HUES64 (cell line): ENCODE measurements around the gene VWA3A.
"Not testable (repeated sequence)": the region's sequence is repeated elsewhere in the genome, so short reads cannot be mapped to it uniquely, and the experiment has no call there.

Experiments
- H3K27ac ChIP-seq: 2 replicates; pipeline ENCODE4 v1.7.0; 2013; ENCODE audit warnings: low read depth, low read length, inconsistent platforms
- H3K27me3 ChIP-seq: 2 replicates; pipeline ENCODE4 v1.6.1; 2013; ENCODE audit warnings: mild to moderate bottlenecking, low read length; ENCODE audit not compliant: insufficient read depth
- H3K36me3 ChIP-seq: 2 replicates; pipeline ENCODE4 v1.6.1; 2013; ENCODE audit warnings: mild to moderate bottlenecking, low read length; ENCODE audit not compliant: insufficient read depth
- H3K4me1 ChIP-seq: 2 replicates; pipeline ENCODE4 v1.6.1; 2013; ENCODE audit warnings: mild to moderate bottlenecking, low read length, moderate library complexity; ENCODE audit not compliant: insufficient read depth
- H3K4me3 ChIP-seq: 2 replicates; pipeline ENCODE4 v1.5.1; 2013; ENCODE audit warnings: mild to moderate bottlenecking, low read length, moderate library complexity
- H3K9ac ChIP-seq: 2 replicates; pipeline ENCODE4 v1.6.1; 2013; ENCODE audit warnings: mild to moderate bottlenecking, low read depth, low read length
- H3K9me3 ChIP-seq: 2 replicates; pipeline ENCODE4 v1.6.1; 2013; ENCODE audit warnings: low read depth, low read length; ENCODE audit not compliant: insufficient read depth
- WGBS: fragments of 150-250, 120-280 bp; methylation state at CpG from one replicate; pipeline ENCODE4 v1.1.7; 2013; ENCODE audit warnings: missing lambda C conversion rate; 5-methylcytosine and 5-hydroxymethylcytosine counted together

The VWA3A gene

GRCh38 chr16:22120440-22120839, 28.1 kb downstream of the VWA3A start:
- 90% methylated on average over 3 of the region's 3 CpGs for WGBS
- Histone ChIP-seq H3K9ac (no peak overlapping the region), H3K4me1 (no peaks in the 10 kb centered on the region), H3K27me3 (no peaks in the 10 kb centered on the region), H3K4me3 (no peak overlapping the region), H3K9me3 (no peaks in the 10 kb centered on the region), H3K27ac (no peak overlapping the region), H3K36me3 (no peaks in the 10 kb centered on the region)

- H3K9me3 ChIP-seq: no peaks in the 10 kb centered on the region
- H3K27me3 ChIP-seq: no peaks in the 10 kb centered on the region
- H3K36me3 ChIP-seq: no peaks in the 10 kb centered on the region
- no peak overlapping the region for H3K27ac ChIP-seq
- H3K4me3 ChIP-seq: no peak overlapping the region
- H3K4me1 ChIP-seq: no peaks in the 10 kb centered on the region
- no peak overlapping the region for H3K9ac ChIP-seq
These were observed 29.9 kb downstream of the VWA3A start for GRCh38 chr16:22122239-22122638.

DNA sequence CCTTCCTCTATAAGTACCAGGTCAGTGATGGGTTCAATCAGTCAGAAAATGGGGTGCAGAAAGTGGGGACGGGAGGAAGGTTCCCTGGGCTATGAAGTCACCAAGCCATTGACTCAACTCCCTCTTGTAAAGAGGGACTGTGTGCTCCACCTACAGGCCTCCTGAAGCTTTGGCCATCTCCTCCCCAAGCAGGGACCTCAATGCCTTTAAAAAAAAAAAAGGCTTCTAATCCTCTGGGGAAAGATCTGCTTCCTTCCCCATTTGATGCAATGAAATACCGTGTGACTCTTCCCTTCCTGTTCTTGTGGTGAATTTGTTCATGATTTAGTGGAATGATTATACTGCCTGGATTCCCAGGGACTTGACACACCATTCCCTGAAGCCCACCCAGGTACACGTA, 30.8 kb downstream of the VWA3A start:
- Histone ChIP-seq H3K9me3 (no peaks in the 10 kb centered on the region), H3K4me3 (no peak overlapping the region), H3K4me1 (no peaks in the 10 kb centered on the region), H3K27ac (no peak overlapping the region), H3K27me3 (no peaks in the 10 kb centered on the region), H3K36me3 (no peaks in the 10 kb centered on the region), H3K9ac (no peak overlapping the region)
- WGBS: 77% methylated on average over 2 of the region's 3 CpGs

- no peak overlapping the region for H3K4me3 ChIP-seq
- H3K27ac ChIP-seq: no peak overlapping the region
- no peaks in the 10 kb centered on the region for H3K36me3 ChIP-seq
- H3K9me3 ChIP-seq: no peaks in the 10 kb centered on the region
- no peaks in the 10 kb centered on the region for H3K27me3 ChIP-seq
- WGBS: 90% methylated on average over 7 of the region's 7 CpGs
- no peak overlapping the region for H3K9ac ChIP-seq
- H3K4me1 ChIP-seq: no peaks in the 10 kb centered on the region
These were observed 31.6 kb downstream of the VWA3A start for GRCh38 chr16:22123759-22124490.

DNA sequence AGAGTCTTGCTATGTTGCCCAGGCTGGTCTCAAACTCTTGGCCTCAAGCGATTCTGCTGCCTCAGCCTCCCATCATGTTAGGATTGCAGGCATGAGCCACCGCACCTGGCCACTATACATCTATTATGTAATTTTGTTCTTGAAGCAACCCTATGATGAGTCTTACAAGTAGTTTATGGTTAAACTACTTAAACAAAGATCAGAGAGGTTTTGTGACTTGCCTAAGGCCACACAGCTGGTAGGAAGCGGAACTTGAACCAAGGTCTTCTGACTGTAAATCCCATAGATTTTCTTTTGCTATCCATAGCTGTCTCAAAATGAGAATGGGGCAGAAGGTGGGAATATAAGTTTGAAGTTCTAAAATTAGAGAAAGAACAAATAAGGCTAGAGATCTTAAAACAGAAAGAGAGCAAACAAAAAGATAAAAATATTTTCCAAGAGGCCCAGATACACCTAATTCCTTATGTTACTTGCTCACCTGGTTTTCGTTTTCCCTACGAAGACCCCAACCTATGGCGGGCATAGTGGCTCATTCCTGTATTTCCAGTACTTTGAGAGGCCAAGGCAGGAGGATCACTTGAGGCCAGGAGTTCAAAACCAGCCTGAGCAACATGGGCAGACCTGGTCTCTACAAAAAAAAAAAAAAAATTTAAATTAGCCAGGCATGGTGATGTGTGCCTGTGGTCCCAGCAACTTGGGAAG, 32.4 kb downstream of the VWA3A start:
- Histone ChIP-seq H3K4me3 (no peak overlapping the region), H3K36me3 (no peaks in the 10 kb centered on the region), H3K27ac (no peak overlapping the region), H3K9me3 (no peaks in the 10 kb centered on the region), H3K4me1 (no peaks in the 10 kb centered on the region), H3K9ac (no peak overlapping the region), H3K27me3 (no peaks in the 10 kb centered on the region)
- WGBS: 93% methylated on average over 5 of the region's 6 CpGs

DNA sequence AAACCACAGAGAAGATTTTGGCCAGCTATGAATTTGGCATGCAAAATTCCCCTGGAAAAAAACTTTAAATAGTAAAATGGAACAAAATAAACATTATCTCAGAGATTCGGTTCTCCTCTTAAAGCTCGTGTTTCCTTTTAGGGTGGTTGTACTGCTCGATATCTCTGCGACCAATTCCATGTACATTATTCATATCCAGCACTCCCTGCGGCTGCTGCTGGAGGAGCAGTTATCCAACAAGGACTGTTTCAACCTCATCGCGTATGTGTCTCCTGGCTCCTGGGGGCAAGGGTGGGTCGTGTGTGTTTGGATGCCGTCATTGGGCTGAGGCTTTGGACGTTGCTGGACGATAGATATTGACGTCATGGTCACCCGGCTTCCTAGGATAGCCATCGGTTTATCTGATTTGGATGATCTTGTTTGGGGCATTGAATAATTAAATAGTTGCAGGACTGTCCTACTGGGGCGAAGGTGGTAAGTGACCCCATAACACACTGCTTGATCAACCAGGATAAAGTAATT, 33.8 kb downstream of the VWA3A start:
- H3K36me3 ChIP-seq: no peaks in the 10 kb centered on the region
- H3K4me3 ChIP-seq: no peak overlapping the region
- no peak overlapping the region for H3K9ac ChIP-seq
- H3K27ac ChIP-seq: no peak overlapping the region
- no peaks in the 10 kb centered on the region for H3K9me3 ChIP-seq
- no peaks in the 10 kb centered on the region for H3K27me3 ChIP-seq
- H3K4me1 ChIP-seq: no peaks in the 10 kb centered on the region
- 93% methylated on average over 15 of the region's 15 CpGs for WGBS

GRCh38 chr16:22128537-22128936, 36.2 kb downstream of the VWA3A start:
- not testable (repeated sequence) for H3K27me3 ChIP-seq, H3K4me1 ChIP-seq, H3K27ac ChIP-seq, H3K9ac ChIP-seq, H3K4me3 ChIP-seq, H3K36me3 ChIP-seq, H3K9me3 ChIP-seq
- 89% methylated on average over 1 of the region's 1 CpG for WGBS

GRCh38 chr16:22130528-22130927, 38.2 kb downstream of the VWA3A start:
- Histone ChIP-seq H3K36me3 (no peaks in the 10 kb centered on the region), H3K4me3 (no peak overlapping the region), H3K4me1 (no peaks in the 10 kb centered on the region), H3K9ac (no peak overlapping the region), H3K27me3 (no peaks in the 10 kb centered on the region), H3K27ac (no peak overlapping the region), H3K9me3 (no peaks in the 10 kb centered on the region)

DNA sequence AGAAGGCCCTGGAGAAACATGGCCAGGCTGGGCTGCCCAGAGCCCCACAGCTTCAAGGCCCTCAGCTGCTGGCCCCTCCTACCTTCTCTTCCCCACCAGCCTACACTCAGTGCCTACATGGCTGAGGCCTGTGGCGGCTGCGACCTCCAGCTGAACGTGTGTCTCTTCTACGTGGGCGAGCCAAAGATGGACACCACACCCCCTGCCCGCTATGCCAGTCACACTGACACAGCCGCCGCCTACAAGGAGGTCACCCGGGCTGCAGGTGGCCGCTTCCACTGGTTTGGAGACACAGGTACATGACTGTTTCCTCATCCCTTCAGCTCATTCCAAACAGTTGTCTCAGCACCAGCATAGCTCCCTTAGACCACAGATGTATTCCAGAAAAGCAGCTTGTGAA, 40.5 kb downstream of the VWA3A start:
- WGBS: 92% methylated on average over 10 of the region's 10 CpGs
- Histone ChIP-seq H3K9me3 (no peaks in the 10 kb centered on the region), H3K4me3 (no peak overlapping the region), H3K36me3 (no peaks in the 10 kb centered on the region), H3K9ac (no peak overlapping the region), H3K27me3 (no peaks in the 10 kb centered on the region), H3K4me1 (no peaks in the 10 kb centered on the region), H3K27ac (no peak overlapping the region)

DNA sequence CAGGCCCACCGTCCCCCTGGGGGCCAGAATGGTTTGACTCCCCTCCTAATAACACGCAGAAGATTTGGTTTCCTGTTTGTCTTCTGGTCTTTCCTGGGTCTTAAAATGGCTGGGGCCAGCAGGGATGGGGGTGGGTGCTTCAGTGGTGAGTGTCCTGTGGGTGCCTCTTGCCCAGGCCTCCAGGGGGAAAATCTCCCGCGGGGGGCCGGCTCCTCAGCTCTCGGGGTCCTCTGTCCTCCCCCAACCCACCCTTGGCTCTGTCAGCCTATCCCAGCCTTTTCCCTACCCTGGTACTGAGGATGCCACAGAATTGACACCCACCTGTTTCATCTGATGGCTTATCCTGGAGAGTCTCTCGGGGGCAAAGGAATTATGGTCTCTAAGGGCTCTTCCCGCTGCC, 46.1 kb downstream of the VWA3A start:
- Histone ChIP-seq H3K9me3 (no peaks in the 10 kb centered on the region), H3K4me1 (no peaks in the 10 kb centered on the region), H3K36me3 (no peaks in the 10 kb centered on the region), H3K4me3 (no peak overlapping the region), H3K27ac (no peak overlapping the region), H3K9ac (no peak overlapping the region), H3K27me3 (no peaks in the 10 kb centered on the region)
- WGBS: 87% methylated on average over 8 of the region's 8 CpGs

DNA sequence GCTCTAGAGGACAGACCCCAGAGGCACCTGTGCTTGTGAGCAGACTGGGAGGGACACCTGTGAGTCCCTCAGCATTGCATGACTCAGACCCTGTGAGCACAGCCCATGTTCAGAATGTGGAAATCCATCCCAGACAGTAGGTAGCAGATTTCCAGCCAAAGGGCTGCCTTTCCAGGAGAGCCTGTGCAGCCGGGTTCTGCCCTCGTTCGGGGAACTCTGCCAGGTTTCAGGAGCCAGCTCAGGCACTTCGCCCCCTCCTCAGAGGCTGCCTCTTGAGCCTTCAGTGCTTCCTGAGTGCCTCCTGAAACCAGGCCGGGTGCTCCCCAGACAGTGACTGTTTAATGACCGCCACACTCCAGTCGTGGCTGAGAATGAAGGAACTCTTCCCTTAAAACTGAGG, 46.7 kb downstream of the VWA3A start:
- no peak overlapping the region for H3K4me3 ChIP-seq
- H3K27me3 ChIP-seq: no peaks in the 10 kb centered on the region
- 89% methylated on average over 7 of the region's 7 CpGs for WGBS
- H3K9ac ChIP-seq: no peak overlapping the region
- no peaks in the 10 kb centered on the region for H3K36me3 ChIP-seq
- no peak overlapping the region for H3K27ac ChIP-seq
- H3K4me1 ChIP-seq: no peaks in the 10 kb centered on the region
- no peaks in the 10 kb centered on the region for H3K9me3 ChIP-seq
